Amniotic epithelial cell (primary cell): Measurements from ENCODE around the gene EFL1.

Experiments used
- DNase-seq: peaks from one replicate; pipeline ENCODE4 v3.0.0-alpha.2; 2010; ENCODE audit warnings: low read depth

The EFL1 gene

GRCh38 chr15:82081914-82082762 lies 180.4 kb downstream of the EFL1 start:
- DNase-seq = peak; percentile 92

GRCh38 chr15:82080774-82081173 lies 181.8 kb downstream of the EFL1 start:
- DNase-seq = no peak
